ENCODE measurements around the gene ZBTB20. TPM values are rescaled to one million over a fixed set of nuclear protein-coding genes. Genes with fewer than 3 reads are reported as not detected.

ZBTB20 gene
- total RNA-seq, 1 donor from 2014 or later = 63.3 TPM

- DNase-seq (ENCODE audit: low spot score) = no peak
Measured at GRCh38 chr3:114584734-114585371, 562.2 kb downstream of the ZBTB20 start.

DNA sequence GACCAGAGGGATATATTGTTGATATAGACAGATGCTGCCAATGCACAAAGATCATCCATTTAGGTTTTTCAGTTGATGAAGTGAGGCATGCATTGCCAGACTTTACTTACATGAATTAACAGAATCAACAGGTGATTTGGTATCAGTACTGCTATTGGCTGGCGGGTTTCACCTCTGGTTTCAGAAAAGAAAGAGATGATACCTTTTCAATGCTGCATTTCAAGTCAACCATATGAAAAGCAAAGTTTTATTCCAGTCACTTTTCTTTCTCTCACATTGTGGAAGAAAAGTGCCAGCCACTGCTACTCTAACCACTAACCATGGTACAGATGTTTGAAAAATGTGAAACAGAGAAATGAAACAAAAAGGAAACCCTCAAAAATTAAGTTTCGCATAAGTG is 564.2 kb downstream of the ZBTB20 start:
- DNase-seq (ENCODE audit: low spot score) = no peak

- DNase-seq (ENCODE audit: low spot score) = no peak
Measured at GRCh38 chr3:114572364-114573062, 574.6 kb downstream of the ZBTB20 start.

- no peak for DNase-seq (ENCODE audit: low spot score)
Measured at GRCh38 chr3:114571363-114571762, 575.7 kb downstream of the ZBTB20 start.

GRCh38 chr3:114569186-114569585 is 577.9 kb downstream of the ZBTB20 start:
- no peak for DNase-seq (ENCODE audit: low spot score)

- no peak for DNase-seq (ENCODE audit: low spot score)
Measured at GRCh38 chr3:114567771-114568170, 579.3 kb downstream of the ZBTB20 start.

DNA sequence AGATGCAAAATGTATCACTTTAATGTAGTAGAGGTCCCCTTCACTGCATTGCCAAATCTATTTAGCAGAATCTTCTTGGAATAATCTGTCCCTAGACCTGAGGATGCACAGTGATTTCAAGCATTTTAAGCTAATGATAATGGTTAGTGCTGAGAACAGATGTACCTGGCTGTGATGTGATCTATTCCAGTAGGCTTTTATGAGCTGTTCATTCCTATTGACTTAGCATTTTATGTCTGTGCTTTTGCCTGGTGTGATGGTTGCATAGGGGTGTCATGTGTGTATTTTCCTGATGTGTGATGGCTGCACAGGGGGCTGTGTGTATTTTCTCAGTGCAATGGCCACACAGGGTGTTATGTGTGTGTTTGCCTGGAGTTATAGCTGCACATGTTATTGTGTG is 580.3 kb downstream of the ZBTB20 start:
- no peak for DNase-seq (ENCODE audit: low spot score)

DNA sequence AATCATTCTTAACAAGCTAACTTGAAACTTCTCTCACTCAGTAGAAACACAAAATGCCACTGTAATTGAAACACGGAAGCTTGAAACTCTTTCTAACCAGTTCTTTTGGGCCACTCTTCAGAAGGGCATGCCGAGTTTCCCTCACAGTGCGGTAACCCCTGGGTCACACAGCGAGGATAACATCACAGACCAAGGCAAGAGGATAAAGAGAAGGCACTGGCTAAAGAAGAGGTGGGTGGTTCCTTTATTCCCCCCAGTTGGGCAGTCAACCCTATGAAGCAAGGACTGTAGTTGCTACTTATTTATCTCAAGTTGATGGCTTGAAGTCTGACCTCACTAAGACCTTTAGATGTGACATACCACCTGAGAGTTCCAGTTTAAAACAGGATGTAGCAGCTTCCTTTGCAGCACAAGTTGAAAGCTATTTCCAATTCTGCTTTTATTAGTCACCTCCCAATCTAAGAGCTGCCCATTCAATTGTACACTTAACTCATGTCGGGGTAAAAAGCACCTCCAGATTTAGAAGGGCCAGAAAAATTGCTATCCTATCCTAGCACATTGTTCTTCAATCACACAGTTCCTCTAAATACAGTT is 580.8 kb downstream of the ZBTB20 start:
- no peak for DNase-seq (ENCODE audit: low spot score)

GRCh38 chr3:114565216-114565615 is 581.9 kb downstream of the ZBTB20 start:
- no peak for DNase-seq (ENCODE audit: low spot score)

- DNase-seq (ENCODE audit: low spot score) = no peak
Measured at GRCh38 chr3:114563720-114564119, 583.4 kb downstream of the ZBTB20 start.

- DNase-seq (ENCODE audit: low spot score) = no peak
Measured at GRCh38 chr3:114562557-114562956, 584.5 kb downstream of the ZBTB20 start.

GRCh38 chr3:114558271-114558670 is 588.8 kb downstream of the ZBTB20 start:
- no peak for DNase-seq (ENCODE audit: low spot score)

DNA sequence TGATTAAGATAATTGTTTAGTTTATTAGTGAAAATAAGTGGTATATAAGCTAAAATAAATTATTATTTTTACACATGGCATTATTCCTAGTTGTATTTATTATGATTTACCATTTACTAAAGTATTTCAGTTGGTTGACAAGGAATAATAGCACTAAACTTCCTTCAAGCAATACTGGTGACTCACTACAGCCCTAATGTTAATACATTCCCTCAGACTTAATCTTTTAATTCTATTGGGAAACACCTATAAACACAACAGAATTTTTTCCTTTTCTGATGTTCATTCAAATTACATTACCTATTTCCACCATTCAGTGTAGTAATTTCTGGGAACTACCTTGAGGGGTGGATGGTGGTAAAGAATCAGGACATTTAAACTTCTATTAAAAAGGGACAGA is 589.3 kb downstream of the ZBTB20 start:
- no peak for DNase-seq (ENCODE audit: low spot score)

GRCh38 chr3:114556657-114557213 is 590.4 kb downstream of the ZBTB20 start:
- no peak for DNase-seq (ENCODE audit: low spot score)

DNA sequence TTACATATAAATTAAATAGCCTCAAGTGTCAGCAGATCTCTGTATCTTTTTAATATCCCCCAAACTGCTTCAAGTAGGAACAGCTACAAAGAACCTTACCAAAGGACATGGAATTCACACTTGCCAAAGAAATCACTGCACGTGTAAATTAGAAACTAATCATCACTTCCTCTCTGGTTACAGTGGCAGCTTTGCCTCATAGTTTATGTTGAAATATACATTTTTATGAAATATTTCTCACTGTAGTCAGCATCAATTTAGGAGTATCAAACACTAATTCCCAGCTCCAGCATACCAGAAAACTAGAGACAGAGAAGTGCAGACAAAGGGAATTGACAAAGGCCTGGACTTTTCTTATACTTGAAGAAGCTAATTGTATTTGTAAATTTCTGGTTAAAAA is 592.4 kb downstream of the ZBTB20 start:
- no peak for DNase-seq (ENCODE audit: low spot score)

- DNase-seq (ENCODE audit: low spot score) = no peak
Measured at GRCh38 chr3:114553949-114554593, 593.0 kb downstream of the ZBTB20 start.

DNA sequence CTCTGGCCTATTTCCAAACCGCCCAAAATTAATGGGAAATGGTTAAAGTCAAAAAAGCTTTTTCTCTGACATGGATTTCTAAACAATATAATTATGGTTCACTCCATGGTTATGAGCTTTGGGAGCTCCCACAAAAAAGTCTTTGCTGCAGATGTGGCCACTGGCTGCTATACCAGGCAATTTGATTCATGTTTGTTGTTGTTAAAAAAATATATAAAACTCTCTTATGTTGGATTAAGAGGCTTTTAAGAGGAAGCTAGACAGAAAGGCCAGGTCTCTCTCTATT is 594.6 kb downstream of the ZBTB20 start:
- DNase-seq (ENCODE audit: low spot score) = no peak

DNA sequence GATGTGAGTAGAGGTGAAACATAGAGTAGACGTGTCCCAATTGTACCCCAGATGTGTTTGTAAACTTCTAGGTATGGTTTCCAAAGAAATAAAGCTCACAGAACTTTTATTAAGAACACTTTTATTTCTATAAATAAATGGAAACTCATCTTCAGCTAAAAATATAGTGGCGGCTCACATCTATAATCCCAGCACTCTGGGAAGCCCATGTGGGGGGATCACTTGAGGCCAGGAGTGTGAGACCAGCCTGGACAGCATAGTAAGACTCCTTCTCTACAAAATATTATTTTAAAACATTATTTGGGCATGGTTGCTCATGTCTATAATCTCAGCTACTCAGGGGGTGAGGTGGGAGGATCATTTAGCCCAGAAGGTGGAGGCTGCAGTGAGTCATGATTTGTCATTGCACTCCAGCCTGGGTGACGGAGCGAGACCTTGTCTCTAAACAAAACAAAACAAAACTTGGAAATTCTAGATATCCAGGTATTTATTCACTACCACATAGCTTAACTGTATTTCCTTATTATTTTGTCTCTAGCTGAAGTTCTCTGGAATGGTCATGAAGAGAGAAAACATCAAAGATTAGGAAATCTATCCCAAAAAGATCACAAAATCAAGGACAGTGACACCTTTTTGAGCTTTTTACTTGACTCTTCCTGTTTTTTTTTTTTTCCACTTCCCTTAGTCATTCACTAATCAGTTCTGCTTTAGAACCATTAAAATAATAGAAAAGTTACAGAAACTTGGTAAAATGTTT is 595.1 kb downstream of the ZBTB20 start:
- no peak for DNase-seq (ENCODE audit: low spot score)

DNA sequence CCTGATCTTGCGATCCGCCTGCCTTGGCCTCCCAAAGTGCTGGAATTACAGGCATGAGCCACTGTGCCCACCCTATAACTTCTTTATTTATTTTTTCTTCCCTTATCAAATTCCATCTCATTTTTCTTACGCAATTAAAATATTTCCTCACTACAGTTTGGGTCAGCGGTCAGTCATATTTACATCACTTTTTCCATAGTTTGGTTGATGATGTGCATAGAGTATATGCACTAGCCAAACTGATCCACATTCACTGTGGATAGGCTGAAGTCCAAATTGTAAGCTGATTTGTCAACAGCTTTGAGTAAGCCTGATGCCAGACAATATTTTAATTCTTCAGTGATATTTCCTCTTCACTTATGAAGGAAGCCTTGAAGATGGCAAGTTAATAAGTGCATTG is 596.9 kb downstream of the ZBTB20 start:
- DNase-seq (ENCODE audit: low spot score) = no peak

DNA sequence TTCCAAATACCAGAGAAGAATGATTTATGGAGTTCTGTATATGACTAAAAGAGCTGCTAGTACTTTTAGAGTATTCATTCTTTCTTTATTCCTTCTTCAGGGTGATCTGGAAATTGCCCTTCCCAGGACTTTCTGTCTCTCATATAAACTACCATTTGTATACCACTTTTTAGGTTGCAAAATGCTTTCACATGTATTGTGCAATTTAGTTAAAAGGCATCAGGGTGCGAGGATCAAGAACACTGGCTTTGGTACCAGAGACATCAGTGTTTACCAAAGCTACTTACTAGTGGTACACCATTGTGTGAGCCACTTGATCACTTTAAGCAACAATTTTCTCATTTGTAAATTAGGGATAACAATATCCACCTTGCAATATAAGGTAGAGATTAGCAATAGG is 601.9 kb downstream of the ZBTB20 start:
- no peak for DNase-seq (ENCODE audit: low spot score)

DNA sequence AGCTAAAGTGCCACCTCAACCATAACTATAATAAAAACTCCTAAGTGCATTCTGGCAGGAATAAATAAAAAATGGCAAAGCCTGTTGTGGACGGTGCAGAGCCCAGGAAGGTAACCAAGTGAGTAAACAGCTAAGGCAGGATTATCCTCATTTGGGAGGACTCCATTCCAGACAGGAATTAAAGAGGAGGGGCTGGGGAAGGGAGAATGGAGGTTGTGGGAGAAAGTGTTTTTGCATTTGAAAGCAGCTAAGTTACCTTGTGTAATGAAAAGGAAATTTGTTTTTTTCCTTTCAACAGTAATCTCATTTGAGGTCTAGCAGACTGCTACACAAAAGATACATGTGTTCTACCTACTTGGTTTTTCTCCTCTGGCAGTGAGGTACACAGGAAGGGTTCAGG is 604.7 kb downstream of the ZBTB20 start:
- no peak for DNase-seq (ENCODE audit: low spot score)

- no peak for DNase-seq (ENCODE audit: low spot score)
Measured at GRCh38 chr3:114539525-114539924, 607.6 kb downstream of the ZBTB20 start.
